GM19023 (cell line): ENCODE measurements around the gene LPIN3.

Experiments
- ATAC-seq: cut with Tn5 transposase; IDR thresholded peaks from one replicate; pipeline ENCODE4 v1.9.1; 2021; ENCODE audit warnings: mild to moderate bottlenecking, moderate library complexity; ENCODE audit not compliant: unreplicated experiment

LPIN3 gene

GRCh38 chr20:41392295-41392694 is 51.7 kb downstream of the LPIN3 start:
- no peak for ATAC-seq

GRCh38 chr20:41392871-41393704 is 52.5 kb downstream of the LPIN3 start:
- no peak for ATAC-seq

GRCh38 chr20:41393705-41394066 is 53.1 kb downstream of the LPIN3 start:
- no peak for ATAC-seq

- ATAC-seq: no peak
Measured at GRCh38 chr20:41394081-41394480, 53.5 kb downstream of the LPIN3 start.

- no peak for ATAC-seq
Measured at GRCh38 chr20:41394931-41395666, 54.5 kb downstream of the LPIN3 start.

- ATAC-seq: no peak
Measured at GRCh38 chr20:41395667-41396664, 55.3 kb downstream of the LPIN3 start.

GRCh38 chr20:41398408-41398807 is 57.8 kb downstream of the LPIN3 start:
- no peak for ATAC-seq

- no peak for ATAC-seq
Measured at GRCh38 chr20:41403604-41404003, 63.0 kb downstream of the LPIN3 start.

- ATAC-seq: no peak
Measured at GRCh38 chr20:41405436-41405835, 64.8 kb downstream of the LPIN3 start.

GRCh38 chr20:41406353-41406752 is 65.7 kb downstream of the LPIN3 start:
- ATAC-seq: no peak

- ATAC-seq: no peak
Measured at GRCh38 chr20:41406896-41407444, 66.3 kb downstream of the LPIN3 start.

GRCh38 chr20:41407607-41408006 is 67.0 kb downstream of the LPIN3 start:
- ATAC-seq: no peak

- ATAC-seq: peak; percentile 84
Measured at GRCh38 chr20:41408156-41408794, 67.7 kb downstream of the LPIN3 start.

- ATAC-seq: no peak
Measured at GRCh38 chr20:41408986-41409385, 68.4 kb downstream of the LPIN3 start.
